Stimulated activated CD4-positive, alpha-beta T cell treated with anti-CD3 and anti-CD28 coated beads, Interleukin-4, amount 100 ng/mL, for 48 hours (primary cell): ENCODE results near the gene FASLG.

Experiments used
- DNase-seq, 2 donors: peaks; one replicate each; pipeline ENCODE4 v3.0.0-alpha.2; 2020; ENCODE audit warnings: low read depth in 2 of 2

Gene FASLG

GRCh38 chr1:172646653-172647052, 12.2 kb upstream of the FASLG start:
- no peak for DNase-seq

GRCh38 chr1:172647110-172647564, 11.8 kb upstream of the FASLG start:
- DNase-seq: no peak

DNA sequence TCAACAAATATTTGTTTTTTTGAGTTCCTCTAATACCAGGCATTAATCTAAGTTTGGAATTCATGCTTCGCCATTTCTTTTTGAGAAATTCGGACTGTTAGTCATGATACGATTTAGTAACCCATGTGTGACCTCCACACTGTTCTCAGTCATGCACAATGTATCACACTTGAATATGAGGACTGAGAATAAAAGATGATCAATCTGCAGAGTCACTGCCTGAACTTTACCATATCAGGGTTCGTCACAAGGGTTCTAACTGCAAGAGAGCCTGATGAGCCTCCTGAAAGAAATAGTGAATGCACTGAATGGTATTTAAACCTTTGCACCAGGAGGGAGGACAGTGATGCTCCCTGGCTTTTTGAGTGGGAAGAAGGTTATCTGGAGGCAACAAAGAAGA, 10.9 kb upstream of the FASLG start:
- DNase-seq: no peak

GRCh38 chr1:172650474-172651193, 8.3 kb upstream of the FASLG start:
- no peak for DNase-seq

DNA sequence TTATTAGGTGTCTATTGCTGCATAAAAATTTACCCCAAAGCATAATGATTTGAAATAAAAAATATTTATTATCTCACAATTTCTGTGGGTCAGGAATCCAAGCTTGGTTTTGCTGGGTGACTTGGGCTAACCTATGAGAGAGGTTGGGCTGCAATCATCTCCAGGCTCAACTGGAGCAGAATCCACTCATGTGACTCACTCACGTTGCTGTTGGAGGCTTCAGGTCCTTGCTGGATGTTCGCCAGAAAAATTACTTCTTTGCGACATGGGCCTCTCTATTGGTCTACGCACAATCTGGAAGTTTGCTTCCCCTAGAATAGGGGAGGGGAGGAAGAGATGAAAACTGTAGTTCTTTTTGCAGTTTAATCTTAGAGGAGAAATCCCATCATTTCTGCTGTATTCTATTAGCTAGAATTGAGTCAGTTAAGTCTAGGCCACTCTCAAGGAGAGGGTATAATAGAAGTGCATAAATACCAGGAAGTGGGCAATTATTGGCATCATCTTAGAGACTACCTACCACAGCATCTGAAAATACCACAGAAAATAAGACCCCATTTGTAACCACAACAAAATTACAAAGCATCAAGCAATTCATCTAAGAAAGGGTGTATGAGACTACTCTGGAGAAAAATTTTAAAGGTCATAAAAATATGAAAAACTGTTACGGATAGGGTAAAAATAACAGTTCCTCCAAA, 5.7 kb upstream of the FASLG start:
- no peak for DNase-seq

GRCh38 chr1:172654535-172654934, 4.4 kb upstream of the FASLG start:
- no peak for DNase-seq

GRCh38 chr1:172656576-172656975, 2.3 kb upstream of the FASLG start:
- DNase-seq: no peak

DNA sequence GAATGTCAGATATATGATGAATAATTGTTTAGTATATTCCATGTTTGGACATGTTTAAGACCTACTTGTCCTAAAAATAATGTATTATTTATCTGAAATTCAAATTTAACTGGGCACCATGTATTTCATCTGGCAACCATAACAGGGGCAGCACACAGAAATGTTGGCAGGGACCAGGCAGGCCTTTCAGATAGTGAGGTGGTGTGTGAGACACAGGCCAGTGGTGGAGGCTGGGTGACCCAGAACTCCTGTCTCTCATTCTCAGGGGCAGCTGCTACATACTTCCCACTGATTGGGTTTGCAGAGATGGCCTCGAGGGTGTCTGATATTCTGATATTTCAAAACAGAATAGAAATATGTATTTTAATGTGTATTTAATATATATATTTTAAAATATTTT, 1.3 kb upstream of the FASLG start:
- no peak for DNase-seq

DNA sequence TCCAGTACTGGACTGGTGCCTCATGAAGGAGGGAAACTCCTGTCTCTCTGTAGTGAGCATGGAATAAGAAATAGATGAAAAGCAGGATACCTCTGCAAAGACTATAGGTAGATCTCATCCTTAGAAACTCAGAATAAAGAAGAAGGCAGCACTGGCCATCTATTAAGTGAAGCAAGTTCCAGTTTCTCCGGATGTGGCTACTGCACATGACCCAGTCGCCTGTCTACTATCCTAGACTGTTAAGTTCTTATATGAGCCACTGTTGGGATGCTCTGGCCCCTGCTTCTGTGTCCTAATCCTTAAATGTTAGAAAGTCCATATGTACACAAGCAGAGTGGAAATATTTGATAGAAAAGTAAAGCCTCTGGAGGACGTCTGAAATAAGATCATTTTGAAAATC, 2.2 kb downstream of the FASLG start:
- no peak for DNase-seq

GRCh38 chr1:172662464-172663109, 3.7 kb downstream of the FASLG start:
- peak; percentile 82 to 88 for DNase-seq

DNA sequence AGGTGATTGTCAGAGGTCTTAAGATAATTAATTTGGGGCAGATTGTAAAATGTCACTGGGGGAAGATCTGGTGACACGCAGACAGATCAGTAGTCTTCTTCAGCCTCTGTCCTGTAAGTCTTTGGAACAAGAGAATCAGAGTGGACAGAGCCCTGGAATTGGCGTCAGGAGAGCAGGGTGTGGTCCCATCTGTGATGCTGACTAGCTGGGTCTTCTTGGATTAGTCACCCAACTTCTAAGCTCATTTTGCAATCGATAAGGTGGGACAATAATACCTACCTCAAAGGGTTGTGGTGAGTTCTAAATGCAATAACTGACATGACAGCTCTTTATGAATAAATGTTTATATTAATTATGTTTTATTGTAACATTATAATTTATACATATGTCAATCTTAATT, 4.8 kb downstream of the FASLG start:
- DNase-seq: no peak

DNA sequence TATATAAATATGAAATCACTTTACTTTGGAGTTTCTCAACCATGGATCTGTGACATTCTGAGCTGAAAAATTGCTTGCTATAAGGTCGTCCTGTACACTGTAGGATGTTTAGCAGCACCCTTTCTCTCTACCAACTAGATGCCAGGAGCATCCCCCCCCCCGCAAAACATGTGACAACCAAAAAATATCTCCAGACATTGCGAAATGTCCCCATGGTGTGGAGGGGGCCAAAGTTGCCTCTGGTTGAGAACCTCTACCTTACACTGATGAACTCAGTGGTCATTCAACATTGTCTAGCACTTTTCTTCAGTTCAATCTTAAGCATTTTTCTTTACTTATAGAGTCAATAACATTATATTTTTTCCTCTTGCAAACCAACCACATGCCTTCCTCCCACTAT, 9.2 kb downstream of the FASLG start:
- DNase-seq: no peak

DNA sequence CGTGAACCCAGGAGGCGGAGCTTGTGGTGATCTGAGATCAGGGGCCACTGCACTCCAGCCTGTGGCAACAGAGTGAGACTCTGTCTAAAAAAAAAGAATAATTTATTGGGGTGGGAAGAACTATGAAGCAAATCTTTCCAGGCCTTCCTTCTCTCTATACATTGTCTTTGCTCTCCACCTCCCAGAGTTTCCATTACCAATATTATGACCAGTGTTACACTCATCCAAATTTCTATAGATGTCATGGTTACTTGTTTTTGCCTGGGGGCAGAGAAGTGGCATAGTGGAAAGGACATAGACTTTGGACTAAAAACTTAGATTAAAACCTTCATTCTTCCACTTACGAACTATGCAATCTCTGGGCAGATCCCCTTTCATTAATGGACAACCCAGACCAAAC, 10.1 kb downstream of the FASLG start:
- no peak for DNase-seq

- DNase-seq: no peak
Observed at GRCh38 chr1:172670316-172670715, 11.4 kb downstream of the FASLG start.

- no peak for DNase-seq
Observed at GRCh38 chr1:172670791-172671190, 11.9 kb downstream of the FASLG start.

GRCh38 chr1:172671591-172671990, 12.7 kb downstream of the FASLG start:
- no peak for DNase-seq

GRCh38 chr1:172672720-172673119, 13.8 kb downstream of the FASLG start:
- no peak for DNase-seq

DNA sequence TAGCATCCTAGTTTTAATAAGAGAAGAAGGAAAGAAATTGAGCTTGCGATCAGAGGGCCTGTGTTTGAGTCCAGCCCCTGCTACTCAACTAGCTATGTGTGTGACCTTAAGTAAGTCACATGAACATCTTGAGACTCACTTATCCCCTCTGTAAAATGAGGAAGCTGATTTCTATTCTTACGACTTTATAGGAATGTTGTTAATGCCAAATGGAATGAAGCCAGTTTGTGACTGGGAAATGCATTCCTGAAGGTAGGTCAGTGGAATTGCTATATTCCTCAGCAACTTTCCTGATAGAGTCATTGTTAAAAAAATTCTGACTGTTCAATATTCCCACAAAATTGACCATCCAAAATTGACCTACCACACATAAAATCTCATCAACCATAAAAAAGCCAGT, 14.9 kb downstream of the FASLG start:
- DNase-seq: no peak

DNA sequence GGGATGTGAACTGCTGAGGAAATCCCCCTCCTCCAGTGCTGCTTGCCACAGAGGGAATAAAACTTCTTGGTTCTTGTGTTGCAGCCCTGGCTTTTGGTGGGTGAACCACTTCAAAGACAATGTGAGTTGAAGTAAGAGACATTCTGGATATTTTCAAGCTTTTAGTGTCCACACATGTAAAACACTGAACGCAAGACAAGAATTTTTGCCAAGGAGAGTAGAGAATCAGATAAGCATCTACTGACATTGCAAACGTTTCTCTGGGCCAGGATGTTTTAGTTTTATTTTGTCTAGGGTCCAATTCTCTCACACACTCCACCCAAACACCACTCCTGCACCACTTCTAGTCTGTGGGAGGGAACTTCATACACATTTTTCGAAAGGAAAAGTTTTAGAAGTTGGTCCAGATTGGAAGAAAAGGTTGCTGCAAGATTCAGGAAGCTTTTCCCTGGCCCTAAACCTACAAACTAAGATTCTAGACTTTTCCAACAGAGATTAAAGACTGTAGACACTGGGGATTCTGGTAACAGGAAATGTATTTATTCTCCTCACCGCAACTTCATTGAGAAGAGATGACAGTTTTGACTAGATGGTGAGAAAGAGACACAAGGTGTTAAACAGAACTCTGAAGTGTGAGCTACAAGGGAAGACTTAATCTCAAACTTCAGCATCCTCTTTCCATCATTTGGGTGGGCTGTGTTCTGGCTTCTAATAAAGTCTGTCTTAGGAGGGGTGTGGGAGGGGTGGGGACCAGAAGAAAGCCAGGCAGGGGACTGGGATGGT, 16.1 kb downstream of the FASLG start:
- no peak for DNase-seq

DNA sequence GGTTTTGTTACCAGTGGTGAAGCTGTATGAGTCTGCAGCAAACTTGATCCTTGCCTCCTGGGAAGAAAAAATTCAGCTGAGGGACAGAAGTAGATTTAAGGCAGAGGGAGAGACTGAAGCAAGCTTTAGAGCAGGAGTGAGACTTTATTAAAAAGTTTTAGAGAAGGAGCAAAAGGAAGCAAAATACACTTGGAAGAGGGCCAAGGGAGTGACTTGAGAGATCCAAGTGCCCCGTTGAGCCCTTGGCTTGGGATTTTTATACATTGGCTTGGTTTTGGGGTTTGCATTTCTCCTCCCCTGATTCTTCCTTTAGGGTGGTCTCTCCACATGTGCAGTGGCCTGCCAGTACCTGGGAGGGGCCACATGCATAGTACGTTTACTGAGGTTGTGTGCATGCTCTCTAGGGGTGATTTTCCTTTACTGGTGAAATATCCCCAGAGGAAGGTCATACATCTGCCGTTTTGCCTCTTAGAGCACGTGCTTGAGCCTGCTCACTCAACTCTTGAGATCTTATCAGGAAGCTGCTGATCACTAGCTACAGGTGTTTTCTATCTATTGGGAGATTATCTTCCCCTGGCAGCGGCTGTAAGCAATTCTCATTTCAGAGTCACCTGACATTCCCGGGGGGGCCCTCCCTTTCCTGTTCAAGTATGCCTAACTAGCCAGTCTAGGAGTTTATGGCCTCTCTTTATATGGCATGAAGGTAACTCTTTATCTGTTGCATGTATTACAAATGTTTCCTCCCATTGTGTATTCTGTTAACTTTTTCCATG, 20.3 kb downstream of the FASLG start:
- no peak for DNase-seq

DNA sequence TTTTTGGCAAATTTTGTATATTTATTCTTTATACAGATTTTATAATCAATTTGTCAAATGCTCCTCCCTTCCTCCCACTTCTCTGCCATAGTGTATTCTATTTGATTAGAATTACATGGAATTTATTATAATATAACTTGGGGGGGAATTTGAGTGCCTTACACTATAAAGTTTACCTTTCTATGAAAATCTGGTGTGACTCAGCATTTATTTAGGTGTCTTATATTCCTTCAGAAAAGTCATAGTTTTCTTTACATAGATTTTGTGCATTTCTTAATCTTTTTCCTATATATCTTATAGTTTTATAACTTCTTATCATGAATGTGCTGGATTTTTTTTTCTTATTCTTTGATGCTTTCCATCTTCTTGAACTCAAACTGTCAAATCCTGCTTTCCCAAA, 21.3 kb downstream of the FASLG start:
- DNase-seq: no peak
